Stimulated activated CD8-positive, alpha-beta memory T cell treated with anti-CD3 and anti-CD28 coated beads, Interleukin-12 subunit alpha, Interleukin-12 subunit beta, amount 100 ng/mL, for 24 hours (primary cell): ENCODE measurements around the gene HSPB9.
"Not testable (repeated sequence)": the region's sequence is repeated elsewhere in the genome, so short reads cannot be mapped to it uniquely, and the experiment has no call there.

Experiments
- DNase-seq: peaks from one replicate; pipeline ENCODE4 v3.0.0-alpha.2; 2020; ENCODE audit errors: extremely low read depth

Gene HSPB9

DNA sequence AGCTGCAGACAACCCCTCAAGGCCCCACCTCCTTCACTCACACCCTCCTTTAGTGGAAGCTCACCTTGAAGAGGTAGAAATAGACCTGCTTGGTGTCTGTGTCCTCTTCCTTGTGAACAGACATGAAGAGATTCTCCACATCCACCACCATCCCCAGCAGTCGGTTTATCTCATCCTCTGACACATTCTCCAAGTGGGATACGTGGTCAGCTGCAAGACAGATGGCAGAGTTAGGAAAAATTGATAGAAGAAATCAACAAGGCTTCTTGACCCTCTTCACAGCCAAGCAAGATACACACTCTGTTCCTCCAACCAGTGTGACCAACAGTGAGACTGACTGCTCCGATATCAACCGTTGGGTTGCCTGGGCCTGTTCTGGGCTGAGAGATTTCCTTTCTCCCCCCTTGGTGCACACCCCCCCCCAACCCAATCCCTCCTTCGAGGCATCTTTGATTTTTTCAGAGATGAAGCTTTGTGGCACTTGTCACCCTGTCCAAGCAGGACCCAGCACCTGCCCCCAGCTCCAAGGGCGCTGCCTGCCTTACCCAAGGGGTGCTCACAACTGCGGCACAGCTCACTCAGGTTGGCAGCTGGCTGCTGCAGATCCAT lies 2.3 kb upstream of the HSPB9 start:
- no peak for DNase-seq

DNA sequence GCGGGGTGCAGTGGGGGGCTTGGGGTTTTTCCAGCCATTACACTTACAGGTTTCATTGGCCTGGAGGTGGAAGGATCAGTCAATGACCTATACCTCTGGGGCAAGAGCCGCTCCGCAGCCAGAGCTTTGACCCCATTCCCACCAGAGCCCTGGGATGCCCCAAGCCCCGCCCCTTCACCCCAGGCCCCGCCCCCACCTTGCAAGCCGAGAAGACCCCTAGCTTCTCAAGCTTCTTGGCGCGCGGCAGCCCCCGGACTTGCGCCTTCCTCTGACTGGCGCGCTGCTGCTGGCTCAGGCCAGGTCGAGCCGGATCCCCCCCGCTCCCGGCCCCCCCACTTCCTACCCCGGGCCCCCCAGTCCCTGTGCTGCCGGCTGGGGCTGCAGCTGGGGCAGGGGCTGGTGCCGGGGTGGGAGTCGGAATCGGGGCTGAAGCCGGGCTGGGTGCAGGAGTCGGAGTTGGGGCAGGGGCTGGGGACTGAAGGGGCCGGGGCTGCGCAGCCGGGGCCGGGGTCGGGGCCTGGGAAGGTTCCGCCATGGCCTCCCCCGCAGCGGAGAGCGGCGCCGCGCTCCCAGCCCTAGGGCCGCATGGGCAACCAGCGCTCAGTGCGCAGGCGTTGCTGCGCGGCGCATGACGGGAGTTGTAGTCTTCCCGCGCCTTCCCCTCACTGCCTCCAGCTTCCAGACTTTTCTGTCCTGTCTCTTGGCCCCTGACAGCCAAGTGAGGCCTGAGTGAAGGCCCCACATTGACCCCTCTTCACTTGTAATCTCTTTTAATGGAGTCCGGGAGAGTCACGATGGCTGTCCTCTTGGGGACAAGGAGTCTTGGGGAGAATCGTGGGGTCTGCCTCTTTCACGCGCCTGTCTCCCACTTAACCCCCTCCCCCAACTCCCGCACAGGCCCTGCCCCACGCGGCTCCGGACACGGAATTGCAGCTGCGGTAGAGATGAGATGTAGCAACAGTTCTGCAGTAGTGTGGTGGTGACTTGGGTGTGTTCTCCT lies 1.5 kb upstream of the HSPB9 start, which contains the start of gene KAT2A:
TSS of gene KAT2A (minus strand) at position 598 of the 1,000 bp plus-strand sequence. CDS start at position 535, 63 bp downstream.
- peak; percentile 58 for DNase-seq

DNA sequence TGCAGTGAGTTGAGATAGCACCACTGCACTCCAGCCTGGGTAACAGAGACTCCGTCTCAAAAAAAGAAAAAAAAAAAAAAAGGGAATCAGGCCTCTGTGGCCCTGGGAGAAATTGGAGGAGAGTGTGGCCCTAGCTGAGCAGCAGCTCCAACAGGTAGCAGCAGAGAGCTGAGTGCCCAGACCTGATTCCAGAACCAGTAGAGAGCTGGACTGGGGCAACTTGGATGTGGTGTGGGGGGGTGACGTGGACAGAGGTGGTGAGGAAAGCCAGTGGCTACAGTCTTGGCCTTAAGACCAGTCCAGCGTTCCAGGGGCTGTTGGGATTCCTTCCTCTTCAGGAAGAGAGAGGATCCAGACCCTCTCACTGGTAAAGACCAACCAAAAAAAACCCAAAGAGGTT lies 1.7 kb downstream of the HSPB9 start:
- DNase-seq, result no peak

DNA sequence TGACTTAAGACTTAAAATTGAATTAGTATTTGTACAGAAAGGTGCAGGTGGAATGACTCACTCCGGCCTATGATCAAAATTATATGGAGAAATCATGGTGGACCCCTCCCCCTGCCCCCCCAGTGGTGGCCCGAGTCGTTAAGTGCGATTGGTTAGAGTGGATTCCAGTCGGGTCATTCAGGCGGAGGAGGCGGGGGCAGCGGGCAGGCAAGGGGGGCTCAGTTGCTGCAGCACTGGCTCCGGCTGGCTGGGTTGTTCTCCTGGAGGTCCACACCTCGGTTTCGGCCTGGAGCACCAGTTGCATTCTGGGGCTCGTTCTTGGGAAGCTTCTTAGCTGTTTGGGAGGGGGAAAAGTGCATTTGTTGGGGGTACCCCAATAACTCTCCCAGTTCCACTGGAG lies 3.0 kb downstream of the HSPB9 start:
- DNase-seq, result no peak

DNA sequence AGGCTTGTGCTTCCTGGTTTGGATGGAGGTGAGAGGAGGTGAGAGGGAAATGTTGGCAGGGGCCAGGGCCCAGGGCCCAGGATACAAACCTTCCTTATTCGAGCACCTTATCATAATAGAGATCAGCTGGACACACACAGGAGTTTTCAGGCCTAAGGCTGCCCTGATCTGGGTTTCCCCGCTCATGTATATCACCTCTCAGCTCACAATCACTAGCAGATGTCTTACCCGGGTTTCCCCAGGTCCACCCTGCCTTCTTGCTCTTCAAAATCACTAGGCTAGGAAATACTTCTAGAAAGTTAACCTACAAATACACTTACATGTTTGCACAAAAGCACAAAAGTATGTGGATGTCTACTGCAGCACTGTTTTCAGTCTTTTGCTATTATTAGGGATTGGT lies 4.2 kb downstream of the HSPB9 start:
- DNase-seq, result no peak

DNA sequence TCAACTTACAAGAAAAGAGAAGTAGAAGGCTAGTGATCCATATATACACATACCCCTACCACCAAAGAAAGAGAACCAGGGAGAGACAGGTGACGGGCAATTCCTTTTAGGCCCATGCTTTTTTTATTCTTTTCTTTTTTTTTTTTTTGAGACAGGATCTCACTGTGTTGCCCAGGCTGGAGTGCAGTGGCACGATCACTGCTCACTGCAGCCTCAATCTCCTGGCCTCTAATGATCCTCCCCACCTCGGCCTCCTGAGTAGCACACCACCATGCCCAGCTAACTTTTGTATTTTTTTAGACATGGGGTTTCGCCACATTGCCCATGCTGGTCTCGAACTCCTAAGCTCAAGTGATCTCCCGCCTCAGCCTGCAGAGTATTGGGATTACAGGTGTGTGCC lies 4.8 kb downstream of the HSPB9 start:
- DNase-seq, result no peak

DNA sequence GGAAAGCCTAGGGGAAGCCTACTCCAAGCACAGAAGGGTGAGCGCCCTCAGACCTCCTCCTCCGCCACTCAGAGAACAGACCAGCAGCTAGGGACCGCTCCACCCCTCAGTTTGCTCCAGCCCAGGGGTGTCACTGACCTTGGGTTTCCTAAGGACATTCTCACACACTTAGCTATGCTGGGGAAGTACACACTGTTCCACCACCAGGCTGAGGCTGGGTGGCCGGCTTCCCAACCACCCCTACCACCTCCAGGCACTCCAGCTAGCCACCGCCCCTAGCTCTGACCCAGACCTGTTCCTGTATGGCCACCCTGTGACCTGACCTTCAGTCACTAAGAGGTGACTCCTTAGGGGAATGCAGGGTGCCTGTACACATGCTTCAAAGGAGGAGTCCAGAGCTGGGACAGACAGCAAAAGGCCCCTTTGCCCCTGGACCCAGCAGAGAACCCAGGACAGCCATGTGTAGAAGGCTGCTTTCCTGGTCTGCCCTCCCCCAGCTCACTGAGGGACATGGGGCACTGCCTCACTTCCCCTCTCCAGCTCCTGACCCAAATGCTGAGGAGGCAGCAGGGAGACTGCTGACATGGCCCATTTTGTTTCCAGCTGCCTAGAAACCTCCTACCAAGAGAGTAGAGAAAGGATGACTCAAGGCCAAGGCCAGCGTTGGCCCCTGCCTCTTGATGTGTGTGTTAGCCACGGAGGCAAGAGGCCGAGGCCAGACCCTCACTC lies 6.7 kb downstream of the HSPB9 start:
- DNase-seq, result no peak

DNA sequence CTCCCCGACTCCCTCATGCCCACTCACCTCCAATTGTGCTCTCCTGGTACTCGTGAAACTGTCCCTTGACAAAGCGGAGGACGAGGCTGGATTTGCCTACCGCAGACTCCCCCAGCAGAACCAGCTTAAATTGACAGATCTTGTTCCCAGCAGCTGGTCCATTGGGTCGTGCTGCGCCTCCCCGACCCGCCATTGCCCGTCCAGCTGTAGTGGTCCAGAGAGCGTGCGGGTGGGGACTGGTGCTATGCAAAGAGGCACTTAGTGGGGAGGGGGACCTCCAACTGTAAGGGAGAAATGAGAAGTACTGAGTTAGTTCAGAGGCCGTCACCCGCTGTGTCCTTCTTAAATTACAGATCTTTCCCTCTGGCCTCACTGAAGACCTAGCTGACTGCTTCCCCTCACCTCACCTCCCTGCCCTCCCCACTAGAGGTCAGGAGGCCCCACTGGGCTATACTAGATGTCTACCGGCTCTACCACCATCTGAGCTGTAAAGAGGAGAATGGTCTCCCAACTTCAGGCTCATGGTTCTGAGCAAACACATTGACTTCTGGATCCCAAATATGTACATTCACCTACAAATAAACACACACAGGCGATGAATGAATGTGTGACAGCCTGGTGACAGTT lies 7.8 kb downstream of the HSPB9 start:
- DNase-seq, result no peak

DNA sequence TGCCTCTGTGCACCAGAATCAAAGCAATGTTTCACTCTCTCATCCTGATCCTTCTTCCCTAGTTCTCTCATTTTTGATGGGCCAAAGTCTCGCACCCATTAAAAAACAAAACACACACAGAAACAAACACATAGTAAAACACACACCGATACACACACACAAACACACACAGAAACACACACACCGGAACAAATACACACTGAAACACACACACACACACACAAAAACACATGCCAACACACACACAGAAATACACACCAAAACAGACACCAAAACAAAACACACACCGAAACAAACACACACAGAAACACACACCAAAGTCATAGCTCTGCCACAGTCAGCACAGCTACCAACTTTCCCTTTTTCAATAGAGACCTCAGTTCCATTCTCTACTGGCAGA lies 8.6 kb downstream of the HSPB9 start:
- no peak for DNase-seq

DNA sequence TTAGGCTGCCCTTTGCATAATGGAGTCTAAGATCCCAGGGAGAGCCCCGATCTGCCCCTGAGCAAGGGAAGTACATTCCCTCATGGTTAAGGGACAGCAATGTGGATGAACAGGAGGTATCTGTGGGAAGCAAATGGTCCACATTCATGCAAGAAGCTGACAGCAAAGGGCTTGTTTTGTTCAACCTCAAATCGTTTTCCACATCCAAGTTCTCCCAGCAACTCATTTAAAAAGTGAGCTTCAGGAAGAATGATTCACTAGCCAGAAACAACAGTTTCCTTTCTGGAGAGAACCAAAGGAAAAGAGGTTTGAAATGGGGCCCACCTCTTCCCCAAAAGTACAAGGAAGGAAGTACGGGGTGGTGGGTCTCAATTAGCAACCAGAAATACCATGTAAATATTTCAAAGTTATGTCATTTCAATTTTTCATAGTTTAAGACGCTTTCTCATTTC lies 9.4 kb downstream of the HSPB9 start:
- DNase-seq, result no peak

DNA sequence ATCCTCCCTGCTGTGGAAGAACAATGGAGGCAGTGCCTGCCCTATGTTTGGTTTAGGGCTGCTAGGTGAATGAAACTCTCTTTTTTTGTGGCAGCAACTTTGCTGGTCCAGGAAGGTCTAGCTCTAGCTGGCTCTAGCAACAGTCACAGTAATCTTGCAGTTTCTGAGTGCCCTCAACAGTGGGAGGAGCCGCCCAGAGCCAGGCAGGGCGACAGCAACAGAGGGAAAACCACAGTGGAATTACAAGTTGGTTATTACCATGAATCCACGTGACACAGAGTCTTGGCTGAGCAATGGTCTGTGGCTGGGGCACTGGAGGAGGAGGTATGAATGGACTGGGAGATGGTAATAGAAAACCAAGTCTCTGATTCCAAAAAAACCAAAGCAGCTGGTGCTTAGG lies 10.3 kb downstream of the HSPB9 start:
- DNase-seq, result no peak

DNA sequence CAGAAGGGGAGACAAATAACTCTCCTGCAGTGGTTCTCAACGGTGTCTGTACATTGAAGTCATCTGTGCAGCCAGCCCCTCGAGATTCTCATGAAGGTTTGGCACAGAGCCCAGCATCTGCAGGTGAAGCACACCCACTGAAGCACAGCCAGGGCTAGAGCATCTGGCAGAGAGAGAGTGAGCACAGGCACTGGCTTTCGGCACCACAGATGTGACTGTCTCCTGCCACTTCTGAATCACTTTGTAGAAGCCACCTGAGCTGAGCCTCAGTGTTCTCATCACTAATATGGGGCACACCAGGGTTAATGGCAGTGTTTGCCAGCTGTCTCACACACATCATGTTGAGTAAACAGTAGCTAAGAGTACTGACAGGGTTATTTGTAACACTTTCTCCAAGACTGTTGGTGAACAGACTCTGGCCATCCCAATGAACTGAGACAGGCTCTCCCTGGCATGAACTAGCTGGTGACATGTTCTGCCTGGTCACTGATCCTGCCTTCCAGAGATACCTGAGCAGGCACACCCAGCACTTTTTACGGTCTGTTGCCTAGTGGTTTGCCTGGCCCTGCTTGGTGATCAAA lies 10.9 kb downstream of the HSPB9 start:
- DNase-seq, result no peak

DNA sequence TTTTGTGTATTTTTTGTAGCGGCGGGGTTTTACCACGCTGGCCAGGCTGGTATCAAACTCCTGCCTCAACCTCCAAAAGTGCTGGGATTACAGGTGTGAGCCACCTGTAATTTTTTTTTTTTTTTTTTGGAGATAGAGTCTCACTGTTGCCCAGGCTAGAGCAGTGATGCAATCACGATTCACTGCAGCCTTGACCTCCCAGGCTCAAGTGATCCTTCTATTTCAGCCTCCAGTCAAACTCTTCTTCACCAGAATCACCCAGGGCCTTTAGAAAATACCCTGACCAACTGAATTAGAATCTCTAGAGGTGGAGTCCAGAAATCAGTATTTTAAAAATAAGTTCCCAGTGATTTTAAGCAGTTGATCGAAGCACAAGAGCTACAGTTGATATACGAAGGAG lies 12.5 kb downstream of the HSPB9 start:
- no peak for DNase-seq

DNA sequence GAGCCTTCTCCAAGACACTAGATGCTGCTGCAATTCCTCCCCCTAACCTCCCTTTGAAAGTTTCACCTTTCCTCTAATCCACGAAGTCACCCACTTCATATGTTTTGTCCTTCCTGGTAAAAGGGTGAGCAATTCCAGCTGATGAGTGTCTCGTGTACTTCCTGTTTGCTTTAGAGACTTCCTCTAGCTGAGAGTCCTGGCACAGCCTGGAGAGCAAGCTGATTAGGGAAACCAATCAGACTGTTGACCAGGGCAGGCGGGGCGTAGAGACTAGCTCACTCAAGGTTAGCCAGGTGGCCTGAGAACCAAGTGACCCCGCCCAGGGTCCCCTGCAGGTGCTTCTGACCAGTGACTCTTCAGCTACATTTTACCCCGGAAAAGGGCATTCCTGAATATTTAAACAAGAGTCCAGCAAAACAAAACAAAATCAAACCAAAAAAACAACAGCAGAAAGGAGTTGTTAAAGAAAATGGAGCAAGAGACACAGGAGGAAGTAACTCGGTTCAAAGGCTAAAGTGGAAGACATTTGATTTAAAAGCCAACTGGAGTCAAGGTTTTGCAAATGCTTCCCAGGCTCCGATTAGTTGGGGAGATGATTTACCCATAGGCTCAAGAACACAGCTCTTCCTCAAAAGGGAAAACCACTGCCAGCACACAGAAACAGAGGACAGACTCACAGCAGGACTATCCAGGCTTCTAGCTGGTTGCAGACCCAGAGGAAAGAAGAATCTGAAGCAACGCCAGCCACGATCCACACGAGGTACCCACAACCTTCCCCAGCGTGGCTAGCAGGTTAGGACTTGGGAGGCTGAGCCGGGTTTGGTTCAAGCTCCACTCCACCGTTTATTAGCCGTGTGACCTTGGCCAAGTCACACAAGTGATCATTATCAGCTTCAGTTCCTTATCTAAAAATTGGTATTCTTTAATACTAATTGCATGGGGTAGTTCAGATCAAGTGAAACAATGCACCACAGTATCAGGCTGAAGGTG lies 13.4 kb downstream of the HSPB9 start:
- DNase-seq, result no peak

DNA sequence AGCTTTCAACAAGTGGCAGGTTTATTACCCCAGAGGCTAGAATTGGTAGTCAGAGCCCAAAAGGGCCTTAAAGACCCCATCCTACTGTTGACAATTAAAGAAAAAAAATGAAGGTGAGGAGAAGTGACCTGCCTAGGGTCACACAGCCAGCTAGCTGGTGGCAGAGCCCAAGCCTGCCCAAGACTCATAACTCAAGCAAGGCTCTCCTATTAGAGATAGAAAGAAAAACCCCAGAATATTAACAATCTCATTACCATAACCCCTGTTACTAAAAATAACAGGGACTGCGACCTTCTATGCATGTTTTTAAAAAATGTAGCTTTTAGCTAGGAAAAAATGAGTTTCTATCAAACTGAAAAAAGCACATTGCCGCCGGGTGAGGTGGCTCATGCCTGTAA lies 14.0 kb downstream of the HSPB9 start:
- no peak for DNase-seq

DNA sequence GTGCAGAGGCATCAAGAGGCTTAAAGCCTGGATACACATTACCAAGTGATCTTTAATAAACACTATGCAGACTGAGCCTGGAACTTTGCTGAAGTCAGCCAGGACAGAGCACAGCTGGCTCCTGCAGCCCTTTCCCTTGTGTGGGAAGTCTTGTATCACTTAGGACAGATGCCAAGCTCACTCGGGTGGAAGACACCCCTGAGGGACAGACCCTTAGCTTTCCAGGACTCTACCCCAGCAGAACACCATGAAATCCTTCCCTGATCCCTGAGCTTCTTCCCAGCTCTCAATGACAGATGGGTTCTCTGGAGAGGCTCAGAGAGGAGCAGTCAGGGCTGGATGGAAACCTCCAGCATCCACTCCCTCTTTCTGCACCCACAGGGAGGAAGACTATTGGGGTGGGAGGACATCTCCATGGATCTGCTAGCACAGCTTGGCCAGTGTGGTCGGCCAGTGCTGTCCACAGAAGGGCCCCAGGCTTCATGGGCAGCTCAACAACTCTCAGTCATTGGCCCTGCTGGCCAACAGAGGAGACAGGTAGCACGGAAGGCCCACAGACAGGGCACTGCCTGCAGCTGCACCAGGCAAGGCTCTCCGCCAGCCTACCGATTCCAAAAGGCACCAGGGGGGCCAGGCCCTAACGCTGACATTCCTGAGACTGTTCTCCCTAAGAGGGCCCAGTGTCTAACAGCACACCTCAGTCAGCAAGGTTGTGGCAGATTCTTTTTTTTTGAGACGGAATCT lies 16.3 kb downstream of the HSPB9 start:
- DNase-seq, result no peak

DNA sequence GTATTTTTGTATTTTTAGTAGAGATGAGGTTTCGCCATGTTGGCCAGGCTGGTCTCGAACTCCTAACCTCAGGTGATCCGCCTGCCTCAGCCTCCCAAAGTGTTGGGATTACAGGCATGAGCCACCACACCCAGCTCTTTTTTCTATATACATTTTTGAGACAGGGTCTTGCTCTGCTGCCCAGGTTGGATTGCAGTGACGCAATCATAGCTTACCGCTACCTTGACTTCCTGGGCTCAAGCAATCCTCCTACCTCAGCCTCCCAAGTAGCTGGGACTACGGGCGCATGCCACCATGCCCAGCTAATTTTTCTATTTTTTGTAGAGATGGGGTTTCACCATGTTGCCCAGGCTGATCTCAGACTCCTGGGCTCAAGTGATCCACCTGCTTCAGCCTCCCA lies 18.1 kb downstream of the HSPB9 start:
- DNase-seq, result not testable (repeated sequence)

DNA sequence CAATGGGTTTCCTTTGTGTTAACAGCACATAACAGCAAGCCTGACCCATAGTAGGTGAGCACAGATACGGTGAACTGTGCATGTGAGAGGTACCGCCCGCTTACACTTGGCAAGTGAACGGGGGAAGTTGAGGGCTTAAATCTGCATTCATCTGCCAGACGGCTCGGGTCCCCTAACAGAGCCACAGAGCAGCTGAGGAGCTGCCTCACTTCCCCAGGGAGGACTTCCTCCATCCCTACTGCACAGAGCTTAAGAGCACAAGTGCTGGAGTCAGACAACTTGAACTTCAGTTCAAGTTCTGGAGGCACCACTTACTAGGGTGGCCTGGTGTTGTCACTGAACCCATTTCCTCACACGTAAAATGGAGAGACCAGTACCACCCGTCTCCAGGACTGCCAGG lies 18.8 kb downstream of the HSPB9 start:
- no peak for DNase-seq

DNA sequence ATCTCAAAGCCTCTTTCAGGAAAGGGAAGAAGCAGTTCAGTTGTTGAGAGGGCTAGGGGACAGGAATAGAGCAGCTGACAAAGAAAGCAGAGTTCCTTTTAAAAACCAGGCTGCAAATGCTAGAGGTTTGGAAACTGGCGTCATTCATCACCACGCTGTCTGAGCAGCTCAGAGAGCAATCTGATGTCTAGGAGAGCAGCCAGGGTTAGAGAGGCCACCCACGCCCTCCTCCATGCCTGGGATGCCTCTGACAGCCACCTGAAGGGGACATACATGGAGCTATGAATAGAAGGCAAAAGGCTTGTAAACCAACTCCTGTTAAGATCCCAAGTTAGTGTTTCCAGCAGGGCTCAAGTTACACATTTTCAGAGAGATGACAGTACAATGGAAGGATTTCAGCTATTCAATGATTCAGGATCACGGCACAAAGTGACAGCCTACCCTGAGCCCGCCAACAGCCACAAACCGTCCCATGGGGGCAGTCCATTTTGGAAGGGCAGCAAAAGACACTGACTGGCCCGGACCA lies 19.8 kb downstream of the HSPB9 start:
- DNase-seq, result no peak
